Renal cortical epithelial cell (primary cell): Measurements from ENCODE around the gene SNAI1. TPM values are rescaled to one million over a fixed set of nuclear protein-coding genes. Genes with fewer than 3 reads are reported as not detected.

Source experiments
- DNase-seq: peaks from one replicate; pipeline ENCODE4 v3.0.0-alpha.2; 2011; ENCODE audit warnings: low read depth
- total RNA-seq: library from RNA; depleted of rRNA; stranded (reverse); fragments of >200 nt; gene quantifications from 2 replicates; pipeline ENCODE4 v1.2.3, GENCODE V29; 2014

Gene SNAI1
- total RNA-seq, 1 donor from 2014 or later = 2.7 TPM

DNA sequence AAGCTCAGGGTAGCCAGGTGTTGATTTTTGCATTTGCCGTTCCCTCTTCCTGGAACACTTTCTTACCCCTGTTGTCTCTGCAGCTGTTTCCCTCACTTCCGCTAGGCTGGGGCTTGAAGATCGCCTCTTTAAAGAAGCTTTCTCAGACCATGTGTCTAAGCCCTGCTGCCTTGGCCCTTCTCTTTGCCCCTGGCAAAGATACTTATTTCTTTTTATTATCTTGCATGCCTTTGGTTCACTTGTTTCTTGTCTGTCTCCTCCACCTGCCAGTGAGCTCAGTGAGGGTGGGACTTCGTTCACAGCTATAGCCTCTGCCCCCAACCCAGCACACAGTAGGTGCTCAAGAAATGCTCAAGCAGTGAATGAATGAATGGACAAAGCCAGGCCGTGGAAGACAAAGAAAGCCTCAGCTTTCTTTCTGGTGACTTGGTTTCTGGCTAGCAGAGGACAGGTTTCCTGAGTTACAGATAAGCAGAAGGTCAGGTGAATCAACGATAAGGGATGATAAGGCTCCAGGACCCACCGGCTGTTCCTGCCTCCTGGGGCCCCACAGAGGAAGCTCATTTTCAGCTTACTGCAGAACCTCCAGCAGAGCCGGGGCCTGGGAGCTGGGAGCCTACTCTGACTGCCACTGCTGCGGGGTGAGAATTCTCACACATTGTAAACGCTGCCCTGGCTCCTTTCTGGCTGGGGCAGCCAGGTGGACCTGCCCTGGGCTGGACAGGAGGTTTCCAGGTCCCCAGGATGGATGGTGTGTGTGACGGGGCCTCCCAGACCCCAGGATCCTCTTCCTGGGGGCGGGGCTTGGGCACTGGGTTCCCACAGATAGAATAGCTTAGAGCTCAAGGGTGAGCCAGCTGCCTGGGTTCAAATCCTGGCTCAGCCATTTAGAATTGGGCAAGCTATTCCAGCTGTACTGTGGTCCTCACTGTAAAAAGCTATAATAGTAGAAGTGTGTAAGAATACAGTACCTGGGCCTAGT, 29.8 kb downstream of the SNAI1 start:
- DNase-seq = no peak

DNA sequence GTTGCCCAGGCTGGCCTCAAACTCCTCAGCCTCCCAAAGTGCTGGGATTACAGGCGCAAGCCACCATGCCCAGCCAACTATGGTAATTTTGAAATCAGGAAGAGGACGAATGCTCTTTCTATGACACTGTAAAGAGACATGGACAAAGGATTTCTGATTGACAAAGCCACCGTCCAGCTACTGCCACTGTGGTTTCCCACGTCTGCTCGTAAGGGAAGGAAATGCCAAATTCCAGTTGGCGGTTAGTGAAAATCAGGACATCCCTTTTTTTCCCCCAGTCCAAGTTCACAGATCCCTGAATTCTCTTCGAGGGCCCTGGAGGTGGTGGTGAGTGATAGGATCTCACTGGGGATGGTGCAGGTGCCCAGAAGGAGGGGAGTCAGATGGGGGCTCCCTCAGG, 31.2 kb downstream of the SNAI1 start:
- no peak for DNase-seq

- no peak for DNase-seq
Observed at GRCh38 chr20:50014570-50015562, 32.1 kb downstream of the SNAI1 start.

- DNase-seq = no peak
Observed at GRCh38 chr20:50015636-50015992, 32.8 kb downstream of the SNAI1 start.

GRCh38 chr20:50015993-50016770, 33.4 kb downstream of the SNAI1 start:
- DNase-seq = no peak

GRCh38 chr20:50017160-50017559, 34.4 kb downstream of the SNAI1 start:
- no peak for DNase-seq

- DNase-seq = no peak
Observed at GRCh38 chr20:50017576-50018248, 34.9 kb downstream of the SNAI1 start.

DNA sequence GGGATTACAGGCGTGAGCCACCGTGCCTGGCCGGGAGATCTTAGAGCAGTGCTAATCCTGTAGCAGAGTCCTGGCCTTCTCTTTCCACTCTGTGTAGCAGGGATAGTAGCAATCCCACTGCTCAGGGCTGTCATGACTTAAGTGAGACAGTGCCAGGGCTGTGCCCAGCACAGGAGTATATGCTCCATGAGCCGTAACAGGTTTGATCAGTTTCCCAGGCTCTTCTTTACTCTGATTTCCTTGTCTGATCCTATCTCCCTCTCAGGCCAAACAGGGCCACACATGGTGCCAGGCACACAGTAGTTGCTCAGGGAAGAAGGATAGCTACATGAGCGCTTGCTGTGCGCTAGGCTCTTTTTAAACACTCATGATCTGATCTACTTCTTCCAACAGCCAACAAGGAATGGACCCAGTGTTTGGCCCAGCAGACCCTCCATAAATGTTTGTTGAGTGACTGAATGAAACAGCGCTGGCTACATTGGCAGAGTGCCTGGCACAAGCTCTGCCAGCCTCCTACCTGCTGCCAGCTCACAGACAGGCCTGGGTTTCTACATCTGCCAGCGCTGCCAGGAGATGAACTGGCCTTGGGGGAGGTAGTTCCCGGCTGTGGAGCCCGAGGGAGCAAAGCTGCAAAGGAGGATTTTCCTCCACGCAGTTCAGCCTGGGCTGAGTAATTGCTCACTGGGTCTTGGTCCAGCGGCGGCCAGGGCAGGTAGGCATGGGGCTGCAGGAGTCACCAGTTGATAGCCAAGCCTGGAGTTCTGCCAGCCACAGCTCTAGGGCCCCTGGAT, 36.9 kb downstream of the SNAI1 start:
- DNase-seq = peak; percentile 61

- DNase-seq = peak; percentile 27
Observed at GRCh38 chr20:50020288-50020687, 37.5 kb downstream of the SNAI1 start.

GRCh38 chr20:50022676-50023075, 39.9 kb downstream of the SNAI1 start:
- no peak for DNase-seq

DNA sequence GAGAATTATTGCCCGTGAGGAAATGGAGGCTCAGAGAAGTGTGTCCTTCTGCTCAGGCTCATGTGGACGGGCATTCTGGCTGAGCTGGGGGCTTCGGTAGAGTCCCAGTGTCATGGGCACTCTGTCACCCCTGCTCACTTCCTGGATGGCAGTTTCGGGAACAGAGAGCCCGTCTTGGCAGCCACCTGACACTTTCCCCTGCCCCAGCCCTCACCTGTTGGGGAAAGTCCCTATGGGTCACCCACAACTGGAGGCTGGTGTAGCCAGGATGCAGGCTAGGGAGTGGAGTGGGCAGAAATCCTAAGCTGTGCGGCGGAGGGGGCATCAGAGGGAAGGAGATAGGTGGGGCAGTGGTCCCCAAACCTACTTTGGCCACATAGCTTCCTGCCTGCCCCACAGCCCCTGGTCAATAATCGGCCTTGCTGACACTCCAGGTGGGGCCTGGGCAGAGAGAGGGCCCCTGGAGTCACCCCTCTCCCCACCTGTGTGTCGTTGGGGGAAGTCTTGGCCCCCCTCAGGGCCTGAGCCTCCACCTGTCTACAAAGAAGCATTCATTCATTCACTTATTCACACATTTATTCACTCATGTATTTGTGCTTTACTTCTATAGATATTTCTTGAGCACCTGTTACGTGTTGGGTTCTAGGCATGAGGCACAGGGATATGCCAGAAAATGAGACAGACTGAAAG, 40.5 kb downstream of the SNAI1 start:
- DNase-seq = no peak

DNA sequence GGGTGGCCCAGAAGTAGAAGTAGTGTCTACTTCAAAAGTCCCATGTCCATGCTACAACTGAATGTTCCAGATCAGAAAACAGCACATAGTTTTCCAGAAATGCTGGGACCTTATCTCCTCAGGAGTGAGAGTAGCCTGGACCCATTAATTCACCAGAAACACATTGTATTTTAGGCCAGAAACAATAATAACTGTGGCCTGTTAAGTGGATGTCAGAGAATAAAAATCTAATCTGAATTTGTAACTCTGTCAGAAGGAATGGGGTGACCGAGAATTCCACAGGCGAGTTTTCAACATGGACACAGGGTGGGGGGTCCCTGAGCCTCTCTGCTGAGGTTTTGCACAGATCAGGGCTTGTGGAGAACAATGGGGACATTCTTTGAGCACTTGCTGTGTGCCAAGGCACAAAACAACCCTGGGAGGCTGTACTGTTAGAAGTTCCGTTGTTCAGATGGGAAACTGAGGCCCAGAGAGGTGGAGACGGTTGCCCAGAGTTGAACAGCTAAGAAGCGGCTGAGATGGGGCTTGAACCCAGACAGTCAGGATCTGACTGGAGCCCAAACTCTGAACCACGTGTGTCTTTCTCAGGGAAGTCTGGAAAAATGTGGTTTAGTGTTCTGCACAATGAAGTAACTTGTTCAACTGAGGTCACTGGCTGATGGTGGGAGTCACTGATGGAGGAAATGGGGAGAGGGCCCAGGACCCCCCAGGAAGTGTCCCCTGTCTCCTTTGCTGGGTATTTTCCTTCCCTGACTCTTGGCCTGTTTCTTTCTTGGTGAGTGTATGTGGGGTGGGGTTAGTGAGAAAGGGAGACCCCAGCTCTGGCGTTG, 44.2 kb downstream of the SNAI1 start:
- no peak for DNase-seq

DNA sequence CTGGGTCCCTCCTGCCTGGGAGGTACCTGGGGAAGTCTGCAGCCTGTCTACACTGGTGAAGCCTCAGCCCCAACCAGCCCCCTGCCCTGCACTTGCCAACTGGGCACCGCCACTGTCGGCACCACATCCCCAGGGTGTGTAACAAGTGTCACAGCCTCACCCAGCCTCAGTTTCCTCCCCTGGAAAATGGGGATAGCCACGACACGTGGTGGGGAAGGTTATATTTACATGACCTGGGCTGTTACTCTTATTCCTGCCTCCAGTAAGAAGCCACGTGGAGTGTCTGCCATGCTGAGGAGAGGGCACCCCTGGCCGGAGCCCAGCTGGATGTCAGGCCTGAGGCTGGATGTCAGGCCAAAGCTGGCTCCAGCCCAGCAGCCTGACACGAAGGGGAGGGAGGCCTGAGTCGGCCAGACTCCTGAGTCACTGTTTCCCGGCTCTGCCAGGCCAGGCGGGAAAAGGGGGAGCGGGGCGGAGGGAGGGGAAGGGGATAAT, 44.9 kb downstream of the SNAI1 start:
- peak; percentile 87 for DNase-seq

DNA sequence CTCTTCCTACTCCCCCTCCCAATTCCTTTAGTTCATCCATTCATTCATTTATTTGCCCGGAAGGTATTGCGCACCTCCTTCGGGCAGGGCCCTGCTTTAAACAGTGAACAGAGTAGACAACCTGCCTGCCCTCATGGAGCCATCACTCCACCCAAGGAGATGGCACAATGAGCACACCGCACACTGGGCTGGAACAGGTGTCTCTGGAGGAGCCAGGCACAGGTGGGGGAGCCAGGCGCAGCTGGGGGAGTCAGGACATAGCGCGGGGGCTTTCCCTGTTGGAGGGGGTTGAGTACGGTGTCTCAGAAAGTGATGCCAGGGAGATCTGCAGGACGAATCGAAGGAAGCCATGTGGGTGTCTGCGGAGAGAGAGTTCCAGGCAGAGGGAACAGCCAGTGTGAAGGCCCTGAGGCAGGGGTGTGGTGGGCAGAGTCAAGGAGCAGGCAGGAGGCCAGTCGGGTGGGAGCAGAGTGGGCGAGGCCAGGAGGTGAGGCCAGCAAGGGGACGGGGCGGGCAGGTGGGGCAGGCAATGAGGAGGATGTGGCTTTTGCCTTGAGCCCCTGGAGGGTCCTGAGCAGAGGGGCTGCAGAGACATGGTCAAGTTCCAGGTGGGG, 46.4 kb downstream of the SNAI1 start:
- no peak for DNase-seq

- peak; percentile 93 for DNase-seq
Observed at GRCh38 chr20:50029697-50030461, 47.1 kb downstream of the SNAI1 start.

GRCh38 chr20:50032955-50033666, 50.3 kb downstream of the SNAI1 start:
- DNase-seq = no peak
